Lower lobe of right lung (tissue), 2 donors: ENCODE measurements around the gene C16orf87. TPM values are rescaled to one million over a fixed set of nuclear protein-coding genes. Genes with fewer than 3 reads are reported as not detected.
A peak's percentile ranks its signal among the peaks of the same experiment; 100 is the strongest.
"Not testable (repeated sequence)": the region's sequence is repeated elsewhere in the genome, so short reads cannot be mapped to it uniquely, and the experiment has no call there.

Experiments used
- ATAC-seq, 2 donors: fragments of 200-7000 bp; cut with Tn5 transposase; one replicate each; pipeline ENCODE4 v1.9.1; 2020 to 2022; ENCODE audit warnings: mild to moderate bottlenecking in 2 of 2, moderate library complexity in 2 of 2
- DNase-seq: peaks from one replicate; pipeline ENCODE4 v3.0.0-alpha.2; 2020
- H3K27ac ChIP-seq: fragments of 200-600 bp; one replicate; pipeline ENCODE4 v1.8.0; 2022
- H3K27me3 ChIP-seq: fragments of 200-600 bp; one replicate; pipeline ENCODE4 v1.8.0; 2022; ENCODE audit warnings: low read depth
- H3K36me3 ChIP-seq: fragments of 200-600 bp; one replicate; pipeline ENCODE4 v1.8.0; 2022; ENCODE audit warnings: mild to moderate bottlenecking
- H3K4me1 ChIP-seq: fragments of 200-600 bp; one replicate; pipeline ENCODE4 v1.8.0; 2022
- H3K4me3 ChIP-seq: fragments of 200-600 bp; one replicate; pipeline ENCODE4 v1.8.0; 2022; ENCODE audit warnings: mild to moderate bottlenecking
- H3K9me3 ChIP-seq: fragments of 200-600 bp; one replicate; pipeline ENCODE4 v1.8.0; 2022
- intact Hi-C: fragments of 100-400 bp; cut with DNase I; formaldehyde crosslinking; loops from one replicate; pipeline ENCODE4 v1.11.0; 2022
- total RNA-seq: library from RNA; stranded (reverse); fragmentation: NEBNext Ultra II Directional; extraction: Animal tissue kit (Norgen Biotek cat#: 25700); gene quantifications from one replicate; pipeline ENCODE4 v1.2.1, GENCODE V29; 2021
- TF ChIP-seq, protein P1 (sequence below): fragments of 200-600 bp; IDR thresholded peaks from one replicate; pipeline ENCODE4 v1.8.0; 2022; ENCODE audit warnings: antibody characterized with exemption, mild to moderate bottlenecking
- donor health status: DM: no; HTN: yes; CAD: no; lungs with severe emphysema.

The C16orf87 gene
- total RNA-seq, 1 donor from 2014 or later = 5.8 TPM

DNA sequence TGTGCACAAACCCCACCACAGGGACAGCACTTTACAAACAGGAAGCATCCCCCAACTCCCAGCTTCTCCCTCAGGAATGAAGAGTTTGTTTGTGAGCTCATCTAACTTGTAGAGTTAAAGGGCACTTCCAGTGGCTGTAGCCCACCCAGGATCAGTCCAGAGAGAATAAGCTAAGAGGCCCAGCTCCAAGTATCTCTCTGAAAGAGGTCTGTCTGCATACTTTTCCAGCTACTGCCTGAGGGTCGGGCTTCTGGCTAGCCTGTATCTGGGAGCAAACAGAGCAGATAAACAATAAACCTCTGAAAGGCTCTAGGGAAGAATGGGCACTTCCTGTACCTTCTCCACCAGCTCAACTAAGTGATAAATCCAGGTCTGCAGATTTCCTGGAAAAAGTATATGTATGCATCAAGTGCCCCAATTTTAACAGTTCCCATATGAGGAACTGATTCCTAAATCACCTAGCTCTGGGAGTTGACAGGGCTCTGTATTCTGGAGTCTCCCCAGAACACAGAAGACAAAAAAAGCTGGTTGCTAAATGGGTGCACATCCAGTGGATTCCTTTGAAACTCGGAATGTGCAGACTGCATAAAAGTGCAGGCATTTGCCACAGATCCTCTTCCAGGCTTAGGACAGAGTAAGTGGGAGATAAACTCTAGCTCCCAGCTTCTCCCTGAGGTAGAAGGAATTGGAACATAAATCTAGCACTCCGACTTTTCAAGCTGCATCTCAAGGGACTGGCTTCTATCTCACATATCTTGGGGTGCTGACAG lies 45.7 kb downstream of the C16orf87 start:
- no peak for DNase-seq
- ATAC-seq = no peak
- TF ChIP-seq, protein P1, sequence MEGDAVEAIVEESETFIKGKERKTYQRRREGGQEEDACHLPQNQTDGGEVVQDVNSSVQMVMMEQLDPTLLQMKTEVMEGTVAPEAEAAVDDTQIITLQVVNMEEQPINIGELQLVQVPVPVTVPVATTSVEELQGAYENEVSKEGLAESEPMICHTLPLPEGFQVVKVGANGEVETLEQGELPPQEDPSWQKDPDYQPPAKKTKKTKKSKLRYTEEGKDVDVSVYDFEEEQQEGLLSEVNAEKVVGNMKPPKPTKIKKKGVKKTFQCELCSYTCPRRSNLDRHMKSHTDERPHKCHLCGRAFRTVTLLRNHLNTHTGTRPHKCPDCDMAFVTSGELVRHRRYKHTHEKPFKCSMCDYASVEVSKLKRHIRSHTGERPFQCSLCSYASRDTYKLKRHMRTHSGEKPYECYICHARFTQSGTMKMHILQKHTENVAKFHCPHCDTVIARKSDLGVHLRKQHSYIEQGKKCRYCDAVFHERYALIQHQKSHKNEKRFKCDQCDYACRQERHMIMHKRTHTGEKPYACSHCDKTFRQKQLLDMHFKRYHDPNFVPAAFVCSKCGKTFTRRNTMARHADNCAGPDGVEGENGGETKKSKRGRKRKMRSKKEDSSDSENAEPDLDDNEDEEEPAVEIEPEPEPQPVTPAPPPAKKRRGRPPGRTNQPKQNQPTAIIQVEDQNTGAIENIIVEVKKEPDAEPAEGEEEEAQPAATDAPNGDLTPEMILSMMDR = no peak

DNA sequence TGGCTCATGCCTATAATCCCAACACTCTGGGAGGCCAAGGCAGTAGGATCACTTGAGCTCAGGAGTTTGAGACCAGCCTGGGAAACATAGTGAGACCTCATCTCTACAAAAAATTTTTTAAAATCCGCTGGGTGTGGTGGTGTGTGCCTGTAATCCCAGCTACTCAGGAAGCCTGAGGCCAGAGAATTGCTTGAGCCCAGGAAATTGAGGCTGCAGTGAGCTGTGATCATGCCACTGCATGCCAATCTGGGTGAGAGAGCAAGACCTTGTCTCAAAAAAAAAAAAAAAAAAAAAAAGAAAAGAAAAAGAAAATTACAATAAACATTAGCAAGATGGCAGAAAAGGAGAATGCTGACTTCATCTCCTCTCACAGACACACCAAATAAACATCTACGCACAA lies 46.4 kb downstream of the C16orf87 start:
- ATAC-seq, H3K27me3 ChIP-seq, H3K9me3 ChIP-seq, DNase-seq, H3K4me3 ChIP-seq, intact Hi-C loops, H3K36me3 ChIP-seq, H3K27ac ChIP-seq, H3K4me1 ChIP-seq: not testable (repeated sequence)

More for the DNA sequence above, 45.7 kb downstream of the C16orf87 start:
- Histone ChIP-seq H3K27ac (no peak overlapping the region), H3K36me3 (no peaks in the 10 kb centered on the region), H3K9me3 (no peaks in the 10 kb centered on the region), H3K4me3 (no peak overlapping the region), H3K4me1 (no peaks in the 10 kb centered on the region), H3K27me3 (no peaks in the 10 kb centered on the region)
- intact Hi-C loops = no loop called here

DNA sequence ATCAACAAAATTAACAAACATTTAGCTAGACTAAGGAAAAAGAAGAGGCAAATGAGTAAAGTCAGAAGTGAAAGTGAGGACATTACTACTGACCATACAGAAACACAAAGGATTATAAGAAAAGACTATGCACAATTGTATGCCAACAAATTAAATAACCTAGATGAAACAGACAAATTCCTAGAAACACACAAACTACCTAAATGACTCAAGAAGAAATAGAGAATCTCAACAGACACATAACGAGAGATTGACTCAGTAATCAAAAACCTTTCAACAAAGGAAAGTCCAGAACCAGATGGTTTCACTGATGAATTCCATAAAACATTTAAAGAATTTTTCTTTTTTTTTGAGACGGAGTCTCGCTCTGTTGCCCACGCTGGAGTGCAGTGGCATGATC lies 47.2 kb downstream of the C16orf87 start:
- H3K27ac ChIP-seq = no peak overlapping the region
- no peaks in the 10 kb centered on the region for H3K36me3 ChIP-seq
- no peaks in the 10 kb centered on the region for H3K9me3 ChIP-seq
- intact Hi-C loops = no loop called here
- no peak overlapping the region for H3K4me3 ChIP-seq
- DNase-seq (no peak), ATAC-seq (no peak)
- TF ChIP-seq, protein P1 = no peak
- H3K4me1 ChIP-seq = no peaks in the 10 kb centered on the region
- no peaks in the 10 kb centered on the region for H3K27me3 ChIP-seq

DNA sequence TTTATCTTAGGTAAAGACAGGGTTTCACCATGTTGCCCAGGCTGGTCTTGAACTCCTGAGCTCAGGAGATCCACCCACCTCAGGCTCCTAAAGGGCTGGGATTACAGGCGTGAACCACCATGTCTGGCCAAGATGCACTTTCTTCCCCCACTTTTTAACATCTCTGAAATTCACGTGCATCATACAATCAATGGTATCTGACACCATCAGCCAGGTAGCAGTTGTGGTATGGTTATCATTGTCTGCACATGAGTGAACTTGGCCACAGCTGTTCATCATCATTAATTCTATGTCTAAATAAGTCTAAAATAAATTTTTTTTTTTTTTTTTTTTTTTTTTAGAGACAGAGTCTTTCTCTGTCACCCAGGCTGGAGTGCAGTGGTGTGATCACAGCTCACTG lies 48.7 kb downstream of the C16orf87 start:
- intact Hi-C loops = no loop called here
- TF ChIP-seq, protein P1 = no peak
- Histone ChIP-seq H3K36me3 (no peaks in the 10 kb centered on the region), H3K4me3 (no peak overlapping the region), H3K27ac (no peak overlapping the region), H3K9me3 (no peaks in the 10 kb centered on the region), H3K4me1 (no peaks in the 10 kb centered on the region), H3K27me3 (no peaks in the 10 kb centered on the region)
- DNase-seq = no peak
- ATAC-seq = no peak

DNA sequence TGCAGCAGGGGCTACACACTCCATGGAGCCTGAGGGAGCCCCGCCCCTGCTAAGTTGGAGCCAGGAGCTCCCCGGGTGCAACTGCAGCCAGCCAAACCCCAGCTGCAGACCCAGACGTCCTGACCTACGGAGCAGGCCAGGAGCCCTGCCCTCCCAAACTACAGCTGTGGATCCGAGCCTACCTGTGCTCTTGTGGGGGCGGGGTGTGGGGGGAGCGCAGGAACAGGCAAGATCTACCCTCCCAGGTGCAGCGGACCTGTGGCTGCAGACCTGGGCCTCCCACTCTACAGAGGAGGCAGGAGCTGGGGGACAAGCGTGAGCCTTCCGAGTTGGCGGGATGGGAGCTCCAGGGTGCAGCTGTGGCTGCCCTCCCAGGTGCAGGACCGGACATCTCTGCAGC lies 53.2 kb downstream of the C16orf87 start:
- no peaks in the 10 kb centered on the region for H3K36me3 ChIP-seq
- H3K4me1 ChIP-seq = no peaks in the 10 kb centered on the region
- intact Hi-C loops = no loop called here
- ATAC-seq = peak in 1 of 2 donors; percentile 21
- TF ChIP-seq, protein P1 = no peak
- no peaks in the 10 kb centered on the region for H3K27me3 ChIP-seq
- H3K9me3 ChIP-seq = no peaks in the 10 kb centered on the region
- H3K27ac ChIP-seq = no peak overlapping the region
- no peak for DNase-seq
- no peak overlapping the region for H3K4me3 ChIP-seq

DNA sequence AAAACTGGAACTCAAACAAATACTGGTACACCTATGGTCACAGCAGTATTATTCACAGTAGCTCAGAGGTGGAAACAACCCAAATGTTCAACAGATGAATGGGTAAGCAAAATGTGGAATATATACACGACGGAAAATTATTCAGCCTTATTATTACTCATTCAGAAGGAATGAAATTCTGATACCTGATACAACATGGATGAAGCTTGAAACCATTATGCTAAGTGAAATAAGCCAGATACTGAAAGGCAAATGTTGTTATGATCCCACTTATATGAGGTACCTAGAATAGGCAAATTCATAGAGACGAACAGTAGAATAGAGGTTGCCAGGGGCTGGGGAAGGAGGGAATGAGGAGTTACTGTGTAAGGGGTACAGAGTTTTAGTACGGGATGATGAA lies 55.8 kb downstream of the C16orf87 start:
- no peaks in the 10 kb centered on the region for H3K36me3 ChIP-seq
- DNase-seq (no peak), ATAC-seq (no peak)
- H3K9me3 ChIP-seq = no peaks in the 10 kb centered on the region
- no peak overlapping the region for H3K4me3 ChIP-seq
- TF ChIP-seq, protein P1 = no peak
- H3K27ac ChIP-seq = no peak overlapping the region
- intact Hi-C loops = no loop called here
- no peaks in the 10 kb centered on the region for H3K4me1 ChIP-seq
- H3K27me3 ChIP-seq = no peaks in the 10 kb centered on the region
